SH-SY5Y (cell line): ENCODE data around the gene SLC2A8.

ENCODE experiments used
- GATA2 ChIP-seq: IDR thresholded peaks from 2 replicates; pipeline ENCODE4 v1.6.1; 2011; ENCODE audit warnings: mild to moderate bottlenecking, low read depth, low read length
- GATA3 ChIP-seq: IDR thresholded peaks from 2 replicates; pipeline ENCODE4 v1.6.1; 2011; ENCODE audit warnings: low read depth, mild to moderate bottlenecking, low read length, moderate library complexity

Gene SLC2A8, protein sequence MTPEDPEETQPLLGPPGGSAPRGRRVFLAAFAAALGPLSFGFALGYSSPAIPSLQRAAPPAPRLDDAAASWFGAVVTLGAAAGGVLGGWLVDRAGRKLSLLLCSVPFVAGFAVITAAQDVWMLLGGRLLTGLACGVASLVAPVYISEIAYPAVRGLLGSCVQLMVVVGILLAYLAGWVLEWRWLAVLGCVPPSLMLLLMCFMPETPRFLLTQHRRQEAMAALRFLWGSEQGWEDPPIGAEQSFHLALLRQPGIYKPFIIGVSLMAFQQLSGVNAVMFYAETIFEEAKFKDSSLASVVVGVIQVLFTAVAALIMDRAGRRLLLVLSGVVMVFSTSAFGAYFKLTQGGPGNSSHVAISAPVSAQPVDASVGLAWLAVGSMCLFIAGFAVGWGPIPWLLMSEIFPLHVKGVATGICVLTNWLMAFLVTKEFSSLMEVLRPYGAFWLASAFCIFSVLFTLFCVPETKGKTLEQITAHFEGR

DNA sequence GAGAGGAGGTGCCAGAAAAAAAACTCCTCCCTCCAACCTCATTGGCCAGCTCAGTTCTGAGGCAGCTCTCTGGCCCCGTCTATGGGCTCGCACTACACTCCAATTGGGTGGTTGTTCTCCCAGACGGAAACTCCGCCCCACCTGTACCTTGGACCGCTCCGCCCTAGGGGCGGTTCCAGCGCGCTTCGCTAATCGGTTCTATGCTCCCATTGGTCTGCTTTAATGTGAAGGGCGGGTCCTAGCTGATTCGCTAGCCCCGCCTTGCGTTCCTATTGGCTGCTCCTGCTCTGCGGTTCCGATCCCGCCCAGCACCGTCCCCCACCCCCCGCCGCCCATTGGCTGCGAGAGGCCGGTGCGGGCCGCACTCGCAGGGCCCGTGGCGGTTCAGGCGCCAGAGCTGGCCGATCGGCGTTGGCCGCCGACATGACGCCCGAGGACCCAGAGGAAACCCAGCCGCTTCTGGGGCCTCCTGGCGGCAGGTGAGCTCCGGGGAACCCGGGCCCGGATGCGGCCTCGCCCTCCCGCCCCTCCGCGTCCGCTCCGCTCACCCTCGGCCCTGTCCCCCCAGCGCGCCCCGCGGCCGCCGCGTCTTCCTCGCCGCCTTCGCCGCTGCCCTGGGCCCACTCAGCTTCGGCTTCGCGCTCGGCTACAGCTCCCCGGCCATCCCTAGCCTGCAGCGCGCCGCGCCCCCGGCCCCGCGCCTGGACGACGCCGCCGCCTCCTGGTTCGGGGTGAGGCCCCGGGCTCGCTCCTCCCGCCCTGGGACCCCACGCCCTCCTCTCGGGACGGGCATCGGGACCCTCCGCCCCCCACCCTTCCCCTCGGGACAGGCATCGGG is at the start of gene SLC2A8:
Gene SLC2A8, plus strand, starts transcription at position 362 of the 838 bp plus-strand sequence. Its CDS starts 62 bp downstream, at position 424.
- no peak for TF ChIP-seq GATA3
- TF ChIP-seq GATA2: no peak

DNA sequence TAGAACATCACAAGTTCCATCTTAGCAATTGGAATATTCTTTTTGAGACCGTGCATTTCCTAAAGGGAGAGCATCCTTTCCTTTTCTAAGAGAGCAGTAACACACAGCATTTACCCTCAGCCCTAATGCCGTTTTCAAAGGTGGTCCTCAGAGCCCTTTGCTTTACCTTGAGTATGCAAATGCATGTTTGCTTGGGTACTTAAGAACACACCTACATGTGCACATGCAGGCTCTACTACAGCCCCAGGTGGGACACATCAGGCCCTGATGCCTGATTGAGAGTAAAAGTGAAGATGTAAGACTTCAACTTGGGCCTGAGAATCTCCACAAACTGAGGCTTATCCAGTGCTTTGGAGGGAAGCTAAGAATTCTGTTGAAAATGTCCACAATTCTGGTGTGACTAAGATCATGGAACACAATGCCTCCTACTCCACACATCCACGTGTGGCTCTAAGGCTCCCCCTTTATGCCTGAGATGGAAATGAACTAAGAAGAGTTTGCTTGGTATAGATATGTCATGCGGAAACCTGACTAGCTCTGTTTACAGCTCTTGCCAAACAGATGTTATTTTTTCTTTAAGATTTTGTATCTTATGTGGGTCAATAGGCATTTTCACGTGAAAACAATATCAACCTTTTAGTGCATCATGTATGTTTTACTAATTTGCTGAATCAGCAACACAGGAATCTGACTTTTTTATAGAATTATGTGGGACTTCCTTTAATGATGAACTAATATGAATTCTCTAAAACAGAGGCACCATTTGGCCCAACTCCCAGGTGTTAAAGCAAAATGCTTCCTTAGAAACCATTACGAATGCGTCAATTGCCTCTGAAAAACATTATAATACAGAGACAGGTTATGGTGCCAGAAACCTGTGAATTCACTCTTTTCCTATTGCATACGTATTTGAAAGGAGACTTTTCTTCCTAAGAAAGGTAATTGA is 48.9 kb upstream of the SLC2A8 start:
- TF ChIP-seq GATA2 (no peak), GATA3 (no peak)

GRCh38 chr9:127349483-127350113 is 47.4 kb upstream of the SLC2A8 start:
- TF ChIP-seq GATA2: no peak
- TF ChIP-seq GATA3: no peak

DNA sequence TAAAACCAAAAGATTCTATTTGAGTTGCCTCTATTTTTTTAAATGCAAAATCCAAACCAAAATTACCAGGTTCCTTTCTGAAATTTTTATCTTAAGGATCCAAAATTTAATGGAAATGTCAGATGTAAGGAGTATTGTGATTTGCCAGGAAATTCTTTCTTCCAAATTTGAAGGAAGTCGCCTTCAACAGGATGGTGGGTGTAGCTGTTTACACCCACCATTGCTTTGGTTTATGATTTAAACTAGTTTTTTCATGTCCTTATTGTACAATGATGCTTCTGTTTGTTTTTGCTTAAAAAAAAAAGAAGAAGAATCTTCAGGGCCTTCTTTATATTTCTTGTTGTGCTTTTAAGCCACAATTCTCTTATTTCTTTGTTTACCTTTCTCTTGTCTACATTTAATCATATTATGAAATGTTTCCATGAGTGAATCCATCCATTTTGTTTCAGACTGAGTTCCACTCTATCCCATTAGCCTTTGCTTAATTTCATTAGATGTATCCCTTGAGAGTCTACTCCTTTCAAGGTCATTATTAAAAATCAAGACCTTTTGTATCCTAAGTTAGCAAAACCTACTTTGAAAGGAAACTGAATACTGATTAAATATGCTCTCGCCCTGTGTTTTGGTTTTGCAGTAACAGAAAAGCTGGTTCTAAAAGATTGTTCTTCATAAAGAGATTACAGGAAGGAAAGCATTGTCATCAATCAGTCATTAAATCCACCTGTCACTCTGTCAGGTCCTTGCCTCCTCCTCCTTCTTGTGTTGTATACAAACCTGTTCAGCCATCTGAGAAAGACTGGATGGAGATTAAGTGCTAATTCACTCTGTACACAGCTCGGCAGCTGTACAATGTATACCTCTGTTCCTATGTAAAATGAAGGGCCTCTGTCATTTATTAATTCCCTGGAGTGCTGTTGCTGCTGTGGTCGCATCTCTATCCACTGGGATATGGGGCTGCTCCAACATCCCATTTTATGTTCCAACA is 45.5 kb upstream of the SLC2A8 start:
- TF ChIP-seq GATA2 (no peak), GATA3 (no peak)

DNA sequence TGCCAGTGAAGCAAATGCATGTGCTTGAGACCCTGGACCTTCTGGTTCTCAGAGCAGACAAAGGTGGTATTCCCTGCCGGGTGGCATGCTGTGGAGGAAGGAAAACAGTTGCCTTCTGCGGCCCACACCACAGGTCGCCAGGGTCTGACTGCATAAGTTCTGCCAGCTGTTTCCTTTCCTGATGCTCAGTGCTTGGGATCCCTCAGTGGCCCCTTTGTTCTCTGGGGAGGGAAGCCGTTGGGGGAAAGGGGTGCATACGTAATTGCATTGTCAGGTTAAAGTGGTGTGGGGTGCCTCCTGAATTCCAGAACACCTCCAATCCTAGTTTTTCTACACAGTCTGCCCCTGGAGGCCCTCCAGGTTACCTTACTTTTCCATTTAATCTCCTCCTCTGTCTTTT is 43.1 kb upstream of the SLC2A8 start:
- no peak for TF ChIP-seq GATA2

DNA sequence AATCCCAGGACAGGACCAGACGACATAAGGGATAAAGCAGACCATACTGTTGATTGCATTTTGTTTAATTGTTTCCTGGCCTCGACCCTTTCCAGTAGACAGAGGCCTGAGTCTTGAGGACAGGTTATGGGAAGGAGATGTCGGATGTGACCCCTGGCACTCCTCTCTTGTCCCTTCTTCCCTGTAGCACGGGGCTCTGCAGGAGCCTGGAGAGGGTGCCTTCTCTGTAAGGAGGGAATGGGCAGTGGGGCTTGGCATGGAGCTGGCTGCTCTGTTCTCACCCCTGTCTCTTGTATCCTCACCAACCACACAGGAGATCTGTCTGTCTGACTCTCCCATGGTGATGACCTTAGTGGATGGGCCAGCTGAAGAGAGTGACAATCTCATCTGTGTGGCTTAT is 40.1 kb upstream of the SLC2A8 start:
- TF ChIP-seq GATA3 (no peak), GATA2 (no peak)

DNA sequence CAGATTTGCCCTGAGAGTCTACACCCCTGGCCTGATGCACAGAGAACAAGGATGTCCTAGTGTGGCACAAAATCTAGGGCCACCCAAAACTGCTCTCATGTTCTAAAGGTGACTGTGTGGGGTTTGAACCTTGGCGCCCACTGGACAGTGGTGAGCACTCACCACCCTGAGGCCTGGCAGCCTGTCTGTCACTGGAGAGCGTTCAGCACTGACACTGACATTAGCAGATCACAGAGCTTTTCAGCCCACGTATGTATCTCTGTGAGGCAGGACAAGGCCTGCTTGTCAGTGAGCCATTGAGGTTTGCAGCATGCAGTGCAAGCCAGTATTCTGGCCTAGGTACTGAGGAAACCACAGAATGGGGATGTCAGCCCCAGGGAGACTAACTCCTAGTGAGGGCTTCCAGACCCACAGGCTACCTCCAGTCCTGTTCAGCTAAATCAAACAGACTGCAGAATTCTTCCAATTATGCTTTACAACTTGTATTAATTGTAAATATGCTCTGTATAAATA is 38.9 kb upstream of the SLC2A8 start:
- TF ChIP-seq GATA3 (no peak), GATA2 (no peak)

DNA sequence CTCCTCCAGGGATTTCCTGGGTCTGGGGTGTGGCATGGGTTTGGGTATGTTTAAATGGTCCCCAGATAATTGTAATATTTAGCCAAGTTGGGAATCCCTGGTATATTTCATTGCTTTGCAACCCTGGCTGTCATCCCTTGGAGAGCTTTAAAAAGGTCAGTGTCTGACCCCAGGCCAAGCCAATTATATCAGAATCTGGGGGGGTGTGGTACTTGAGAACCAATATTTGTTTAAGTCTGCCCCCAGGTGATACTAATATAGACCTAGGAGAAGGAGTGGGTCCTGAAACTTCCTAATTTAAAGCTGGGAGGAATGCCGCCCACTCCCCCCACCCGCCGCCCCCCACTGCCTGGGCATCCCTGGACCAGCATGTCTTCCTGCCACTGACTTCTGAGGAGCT is 38.2 kb upstream of the SLC2A8 start:
- TF ChIP-seq GATA3 (no peak), GATA2 (no peak)

- no peak for TF ChIP-seq GATA3
- TF ChIP-seq GATA2: no peak
Observed at GRCh38 chr9:127360250-127360649, 36.7 kb upstream of the SLC2A8 start.

GRCh38 chr9:127360829-127361228 is 36.1 kb upstream of the SLC2A8 start:
- no peak for TF ChIP-seq GATA3

GRCh38 chr9:127361561-127361960 is 35.4 kb upstream of the SLC2A8 start:
- no peak for TF ChIP-seq GATA2
- no peak for TF ChIP-seq GATA3

DNA sequence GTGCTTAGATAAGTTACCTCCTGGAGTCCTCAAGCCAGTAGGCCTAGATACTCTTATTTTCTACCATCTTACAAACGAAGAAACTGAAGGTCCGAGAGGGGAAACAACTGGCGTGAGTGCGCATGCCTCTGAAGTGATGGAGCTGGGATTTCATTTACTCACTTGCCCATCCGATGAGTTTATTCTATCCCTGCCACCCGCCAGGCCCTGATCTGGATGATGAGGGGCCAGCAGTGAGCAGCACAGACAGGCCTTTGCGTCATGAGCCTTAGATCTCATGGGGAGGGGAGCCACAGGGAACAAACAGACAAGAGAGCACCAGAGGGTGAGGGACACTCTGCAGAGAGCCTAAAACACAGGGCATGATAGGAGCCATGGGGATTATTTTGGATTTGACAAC is 34.1 kb upstream of the SLC2A8 start:
- TF ChIP-seq GATA2 (no peak), GATA3 (no peak)
